ENCODE results near the gene HRH3.

HRH3 gene

DNA sequence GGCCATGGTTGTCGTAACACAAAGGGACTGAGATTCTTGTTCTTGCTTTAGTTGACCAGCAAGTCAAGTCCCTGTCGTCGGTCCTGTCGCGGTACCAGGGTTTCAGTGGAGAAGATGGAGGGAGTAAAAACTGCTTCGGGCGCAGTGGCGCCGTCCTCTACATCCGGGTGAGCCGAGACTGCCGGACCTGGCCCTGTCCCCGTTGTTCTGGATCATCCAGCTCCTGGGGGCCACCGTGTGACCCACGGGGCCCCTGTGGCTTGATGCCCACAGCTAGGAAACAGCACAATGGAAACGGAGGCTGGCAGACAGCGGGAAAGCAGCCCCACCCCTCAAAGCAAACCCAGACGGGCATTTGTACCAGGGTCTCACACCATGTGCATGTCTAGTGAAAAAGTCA, 22.3 kb downstream of the HRH3 start:
- DNase-seq (ENCODE audit: low spot score) = no peak
- TF ChIP-seq, protein P1, sequence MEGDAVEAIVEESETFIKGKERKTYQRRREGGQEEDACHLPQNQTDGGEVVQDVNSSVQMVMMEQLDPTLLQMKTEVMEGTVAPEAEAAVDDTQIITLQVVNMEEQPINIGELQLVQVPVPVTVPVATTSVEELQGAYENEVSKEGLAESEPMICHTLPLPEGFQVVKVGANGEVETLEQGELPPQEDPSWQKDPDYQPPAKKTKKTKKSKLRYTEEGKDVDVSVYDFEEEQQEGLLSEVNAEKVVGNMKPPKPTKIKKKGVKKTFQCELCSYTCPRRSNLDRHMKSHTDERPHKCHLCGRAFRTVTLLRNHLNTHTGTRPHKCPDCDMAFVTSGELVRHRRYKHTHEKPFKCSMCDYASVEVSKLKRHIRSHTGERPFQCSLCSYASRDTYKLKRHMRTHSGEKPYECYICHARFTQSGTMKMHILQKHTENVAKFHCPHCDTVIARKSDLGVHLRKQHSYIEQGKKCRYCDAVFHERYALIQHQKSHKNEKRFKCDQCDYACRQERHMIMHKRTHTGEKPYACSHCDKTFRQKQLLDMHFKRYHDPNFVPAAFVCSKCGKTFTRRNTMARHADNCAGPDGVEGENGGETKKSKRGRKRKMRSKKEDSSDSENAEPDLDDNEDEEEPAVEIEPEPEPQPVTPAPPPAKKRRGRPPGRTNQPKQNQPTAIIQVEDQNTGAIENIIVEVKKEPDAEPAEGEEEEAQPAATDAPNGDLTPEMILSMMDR (IDR thresholded peaks at IDR 0.05; ENCODE audit: extremely low read depth, insufficient read depth, missing control alignments) = no peak
- in situ Hi-C loops (cut with MboI; ENCODE audit: low pct_unique_long_range_greater_than_20kb, low sequenced_read_pairs, unreplicated experiment) = no loop called here

DNA sequence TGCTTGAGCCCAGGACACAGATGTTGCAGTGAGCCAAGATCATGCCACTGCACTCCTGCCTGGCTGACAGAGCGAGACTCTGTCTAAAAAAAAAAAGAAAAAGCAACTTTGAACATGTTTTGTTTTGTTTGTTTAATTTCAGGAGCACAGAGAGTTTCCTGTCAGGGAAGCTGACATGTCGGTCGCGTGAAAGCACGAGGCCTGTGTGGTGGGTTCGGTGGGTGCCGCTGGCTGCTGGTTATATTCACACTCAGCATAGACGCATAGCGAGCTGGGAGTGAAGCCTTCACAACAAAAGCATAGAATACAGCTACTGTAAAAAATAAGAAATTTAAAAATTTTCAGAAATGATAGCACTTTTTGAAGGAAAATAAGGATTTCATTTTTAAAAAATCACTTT, 22.8 kb downstream of the HRH3 start:
- TF ChIP-seq, protein P1 (IDR thresholded peaks at IDR 0.05; ENCODE audit: extremely low read depth, insufficient read depth, missing control alignments) = no peak
- no peak for DNase-seq (ENCODE audit: low spot score)
- in situ Hi-C loops (cut with MboI; ENCODE audit: low pct_unique_long_range_greater_than_20kb, low sequenced_read_pairs, unreplicated experiment) = no loop called here

DNA sequence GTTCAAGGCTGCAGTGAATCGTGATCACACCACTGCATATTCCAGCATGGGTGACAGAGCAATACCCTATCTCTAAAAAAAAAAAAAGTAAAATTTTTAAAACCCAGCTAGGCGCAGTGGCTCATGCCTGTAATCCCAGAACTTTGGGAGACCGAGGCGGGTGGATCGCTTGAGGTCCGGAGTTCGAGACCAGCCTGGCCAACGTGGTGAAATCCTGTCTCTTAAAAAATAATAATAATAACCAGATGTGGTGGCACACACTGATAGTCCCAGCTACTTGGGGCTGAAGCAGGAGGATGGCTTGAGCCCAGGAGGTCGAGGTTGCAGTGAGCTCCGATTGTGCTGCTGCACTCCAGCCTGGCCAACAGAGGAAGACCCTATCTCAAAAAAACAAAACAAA, 23.8 kb downstream of the HRH3 start:
- in situ Hi-C loops (cut with MboI; ENCODE audit: low pct_unique_long_range_greater_than_20kb, low sequenced_read_pairs, unreplicated experiment) = no loop called here
- no peak for DNase-seq (ENCODE audit: low spot score)
- TF ChIP-seq, protein P1 (IDR thresholded peaks at IDR 0.05; ENCODE audit: extremely low read depth, insufficient read depth, missing control alignments) = no peak

DNA sequence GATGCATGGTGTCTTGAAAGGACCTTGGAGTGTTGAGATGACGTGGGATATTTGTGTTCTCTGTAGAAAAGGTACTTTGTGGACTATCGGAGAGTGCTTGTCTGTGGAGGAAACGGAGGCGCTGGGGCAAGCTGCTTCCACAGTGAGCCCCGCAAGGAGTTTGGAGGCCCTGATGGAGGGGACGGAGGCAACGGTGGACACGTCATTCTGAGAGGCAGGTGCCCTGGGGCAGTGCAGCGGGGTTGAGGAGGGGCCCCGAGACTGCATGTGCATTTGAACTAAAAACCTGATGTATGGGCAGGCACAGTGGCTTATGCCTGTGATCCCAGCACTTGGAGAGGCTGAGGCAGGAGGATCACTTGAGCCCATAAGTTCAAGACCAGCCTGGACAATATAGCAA, 24.3 kb downstream of the HRH3 start:
- in situ Hi-C loops (cut with MboI; ENCODE audit: low pct_unique_long_range_greater_than_20kb, low sequenced_read_pairs, unreplicated experiment) = no loop called here
- DNase-seq (ENCODE audit: low spot score) = no peak
- TF ChIP-seq, protein P1 (IDR thresholded peaks at IDR 0.05; ENCODE audit: extremely low read depth, insufficient read depth, missing control alignments) = no peak

DNA sequence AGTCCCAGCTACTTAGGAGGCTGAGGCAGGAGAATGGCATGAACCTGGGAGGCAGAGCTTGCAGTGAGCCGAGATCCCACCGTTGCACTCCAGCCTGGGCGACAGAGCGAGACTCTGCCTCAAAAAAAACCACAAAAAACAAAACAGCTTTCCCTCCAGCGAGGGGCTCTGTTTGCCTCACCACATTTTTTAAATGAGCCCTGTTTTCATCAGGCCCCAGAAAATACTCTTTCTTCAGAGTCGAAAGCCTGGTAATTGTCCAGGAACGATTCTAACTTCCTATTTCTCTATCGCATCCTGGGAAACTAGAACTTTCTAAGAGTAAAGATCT, 25.0 kb downstream of the HRH3 start:
- TF ChIP-seq, protein P1 (IDR thresholded peaks at IDR 0.05; ENCODE audit: extremely low read depth, insufficient read depth, missing control alignments) = no peak
- in situ Hi-C loops (cut with MboI; ENCODE audit: low pct_unique_long_range_greater_than_20kb, low sequenced_read_pairs, unreplicated experiment) = no loop called here

DNA sequence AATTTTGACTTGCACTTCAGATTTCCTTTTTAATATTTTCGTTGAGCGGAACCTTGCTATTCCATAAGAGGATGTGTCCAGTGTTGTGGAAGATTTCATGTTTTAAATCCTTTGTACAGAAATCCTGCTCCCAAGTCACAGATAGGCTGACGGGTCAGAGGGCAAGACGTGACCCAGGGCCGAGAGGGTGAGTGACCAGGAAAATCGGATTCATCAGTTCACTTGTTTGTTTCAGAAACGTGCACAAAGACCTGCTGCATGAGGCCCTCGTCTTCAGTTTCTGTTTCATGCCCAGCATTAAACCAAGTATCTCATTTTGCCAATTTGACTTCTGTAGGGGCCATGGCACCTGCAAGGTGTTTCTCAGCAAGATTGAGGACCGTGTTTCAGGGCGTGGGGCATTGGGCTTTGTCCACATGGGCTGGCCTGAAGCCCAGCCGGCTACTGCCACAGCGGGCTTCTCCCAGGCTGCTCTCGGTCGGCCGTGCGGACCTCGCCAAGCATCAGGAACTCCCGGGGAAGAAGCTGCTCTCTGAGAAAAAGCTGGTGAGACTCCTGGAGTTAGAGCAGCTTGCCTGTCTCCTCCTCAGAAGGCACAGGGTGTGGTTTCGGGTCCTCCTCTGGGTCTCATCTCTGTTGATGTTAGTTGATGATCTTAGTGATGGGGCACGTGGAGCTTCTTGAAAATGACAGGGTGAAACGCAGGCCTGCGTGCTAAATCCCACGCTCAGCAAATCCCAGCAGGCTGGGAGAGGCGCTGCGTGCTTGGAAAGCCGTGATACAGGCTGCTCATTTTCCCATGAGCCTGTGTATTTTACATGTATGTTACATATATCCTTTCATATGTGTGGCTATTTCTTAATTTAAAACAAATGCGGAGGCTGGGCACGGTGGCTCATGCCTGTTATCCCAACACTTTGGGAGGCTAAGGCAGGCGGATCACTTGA, 26.7 kb downstream of the HRH3 start:
- TF ChIP-seq, protein P1 (IDR thresholded peaks at IDR 0.05; ENCODE audit: extremely low read depth, insufficient read depth, missing control alignments) = no peak
- DNase-seq (ENCODE audit: low spot score) = no peak
- in situ Hi-C loops (cut with MboI; ENCODE audit: low pct_unique_long_range_greater_than_20kb, low sequenced_read_pairs, unreplicated experiment) = no loop called here

More for the DNA sequence above, 25.0 kb downstream of the HRH3 start:
- no peak for DNase-seq (ENCODE audit: low spot score)
